IPS DF 6.9 (cell line): ENCODE measurements around the gene KLHL33.
A peak's percentile ranks its signal among the peaks of the same experiment; 100 is the strongest.
"Not testable (repeated sequence)": the region's sequence is repeated elsewhere in the genome, so short reads cannot be mapped to it uniquely, and the experiment has no call there.

ENCODE experiments used
- DNase-seq: peaks from one replicate; pipeline ENCODE4 v3.0.0-alpha.2; 2013; ENCODE audit warnings: low read depth, low spot score
- H3K27ac ChIP-seq: one replicate; pipeline ENCODE4 v1.5.1; 2013; ENCODE audit warnings: low read length, control low read depth
- H3K27me3 ChIP-seq: 2 replicates; pipeline ENCODE4 v1.6.1; 2013; ENCODE audit warnings: mild to moderate bottlenecking, low read length; ENCODE audit not compliant: control insufficient read depth, insufficient read depth
- H3K36me3 ChIP-seq: 2 replicates; pipeline ENCODE4 v1.6.1; 2013; ENCODE audit warnings: low read length; ENCODE audit not compliant: control insufficient read depth, insufficient read depth
- H3K4me1 ChIP-seq: 2 replicates; pipeline ENCODE4 v1.6.1; 2013; ENCODE audit warnings: low read length; ENCODE audit not compliant: control insufficient read depth, insufficient read depth
- H3K4me3 ChIP-seq: 2 replicates; pipeline ENCODE4 v1.5.1; 2013; ENCODE audit warnings: mild to moderate bottlenecking, low read length
- H3K9me3 ChIP-seq: 2 replicates; pipeline ENCODE4 v1.6.1; 2013; ENCODE audit warnings: low read length, inconsistent platforms; ENCODE audit not compliant: control insufficient read depth, insufficient read depth
- WGBS: extraction: QIAGEN DNeasy Blood & Tissue Kit; methylation state at CpG from one replicate; pipeline ENCODE4 v1.1.7; 2013; ENCODE audit warnings: mixed read lengths, missing lambda C conversion rate; ENCODE audit not compliant: insufficient read length, insufficient coverage; 5-methylcytosine and 5-hydroxymethylcytosine counted together

Gene KLHL33

DNA sequence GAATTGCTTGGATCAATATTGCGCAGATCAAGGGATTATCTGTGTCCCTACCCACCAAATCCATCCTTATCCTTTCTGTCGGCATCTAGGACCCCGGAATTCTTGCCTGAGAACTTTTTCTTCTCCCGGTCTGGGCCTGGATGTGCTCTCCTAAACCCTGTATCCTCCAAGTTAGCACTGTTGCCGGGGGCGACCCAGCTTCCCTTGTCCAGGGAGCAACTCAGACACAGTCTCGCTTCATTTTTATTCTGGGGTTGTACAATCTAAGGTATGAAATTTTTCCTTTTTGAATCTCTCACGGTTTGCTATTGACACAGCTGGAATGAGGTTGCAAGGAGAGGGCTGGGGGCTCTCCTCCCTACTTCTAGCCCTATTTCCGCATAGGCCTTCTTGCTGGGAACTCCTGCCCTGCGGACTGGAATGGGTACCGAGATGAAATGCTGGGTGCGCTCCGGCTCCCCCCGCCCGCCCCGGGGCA lies 32.8 kb upstream of the KLHL33 start:
- Histone ChIP-seq H3K4me1 (no peaks in the 10 kb centered on the region), H3K4me3 (peak overlapping the region; percentile 89; the same call in 1 of the 2 replicates), H3K27me3 (no peaks in the 10 kb centered on the region), H3K9me3 (no peaks in the 10 kb centered on the region), H3K36me3 (peaks cover 7% of the 10 kb centered on the region; the same call in 1 of the 2 replicates), H3K27ac (no peak overlapping the region)
- WGBS: no CpG with 5 or more reads among the region's 16 CpGs
- DNase-seq: no peak

DNA sequence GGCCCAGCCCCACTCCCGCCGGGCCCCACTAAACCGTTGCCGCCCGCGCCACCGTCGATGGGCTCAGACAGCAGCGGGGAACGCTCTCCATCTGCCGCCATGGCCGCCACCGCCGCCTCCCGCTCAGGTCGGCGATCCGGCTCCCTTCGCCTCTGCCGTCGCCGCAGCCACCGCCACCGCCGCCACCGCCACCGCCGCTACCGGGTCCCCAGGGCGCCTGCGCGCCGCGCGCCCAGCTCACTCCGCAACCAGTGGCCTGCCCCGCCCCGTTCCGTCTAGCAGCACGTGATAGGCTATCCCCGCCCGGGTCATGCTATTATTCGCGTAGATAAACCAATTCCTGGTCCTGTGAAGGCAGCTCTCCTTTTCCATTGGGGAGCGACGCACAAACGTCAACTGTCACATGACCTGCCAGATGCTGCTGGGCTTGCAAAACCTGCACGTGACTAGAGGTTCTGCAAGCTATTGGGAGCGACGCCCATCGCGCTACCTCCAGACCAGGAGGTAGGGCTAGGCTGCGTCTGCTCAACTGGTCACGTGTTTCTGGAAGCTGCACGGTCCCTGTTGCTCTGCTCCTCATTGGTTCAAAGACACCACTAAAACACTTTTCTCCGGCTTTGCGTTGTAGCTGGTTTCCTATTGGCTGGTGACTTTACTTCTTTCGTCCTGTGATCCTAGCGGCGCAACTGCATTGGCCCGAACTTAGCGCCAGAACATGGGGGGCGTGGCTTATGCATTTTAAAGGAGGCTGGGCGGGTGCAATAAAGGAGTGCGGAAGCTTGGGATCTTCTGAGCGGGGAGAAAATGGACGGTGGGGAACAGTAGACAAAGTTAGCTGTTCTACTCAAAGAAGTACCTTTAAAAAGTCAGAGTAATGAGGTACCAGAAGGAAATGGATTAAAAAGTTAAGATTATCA lies 25.5 kb upstream of the KLHL33 start, which contains the start of gene PIP4P1:
Gene PIP4P1, minus strand, starts transcription at position 210 of the 917 bp plus-strand sequence. Its CDS starts 109 bp downstream, at position 101.
- H3K9me3 ChIP-seq: no peaks in the 10 kb centered on the region
- H3K36me3 ChIP-seq: peaks cover 16% of the 10 kb centered on the region; the same call in 1 of the 2 replicates
- no peaks in the 10 kb centered on the region for H3K27me3 ChIP-seq
- no peaks in the 10 kb centered on the region for H3K4me1 ChIP-seq
- DNase-seq: peak; percentile 99
- no CpG with 5 or more reads among the region's 67 CpGs for WGBS
- no peak within 1 kb of the TSS for H3K27ac ChIP-seq
- peak within 1 kb of the TSS; percentile 70 for H3K4me3 ChIP-seq

DNA sequence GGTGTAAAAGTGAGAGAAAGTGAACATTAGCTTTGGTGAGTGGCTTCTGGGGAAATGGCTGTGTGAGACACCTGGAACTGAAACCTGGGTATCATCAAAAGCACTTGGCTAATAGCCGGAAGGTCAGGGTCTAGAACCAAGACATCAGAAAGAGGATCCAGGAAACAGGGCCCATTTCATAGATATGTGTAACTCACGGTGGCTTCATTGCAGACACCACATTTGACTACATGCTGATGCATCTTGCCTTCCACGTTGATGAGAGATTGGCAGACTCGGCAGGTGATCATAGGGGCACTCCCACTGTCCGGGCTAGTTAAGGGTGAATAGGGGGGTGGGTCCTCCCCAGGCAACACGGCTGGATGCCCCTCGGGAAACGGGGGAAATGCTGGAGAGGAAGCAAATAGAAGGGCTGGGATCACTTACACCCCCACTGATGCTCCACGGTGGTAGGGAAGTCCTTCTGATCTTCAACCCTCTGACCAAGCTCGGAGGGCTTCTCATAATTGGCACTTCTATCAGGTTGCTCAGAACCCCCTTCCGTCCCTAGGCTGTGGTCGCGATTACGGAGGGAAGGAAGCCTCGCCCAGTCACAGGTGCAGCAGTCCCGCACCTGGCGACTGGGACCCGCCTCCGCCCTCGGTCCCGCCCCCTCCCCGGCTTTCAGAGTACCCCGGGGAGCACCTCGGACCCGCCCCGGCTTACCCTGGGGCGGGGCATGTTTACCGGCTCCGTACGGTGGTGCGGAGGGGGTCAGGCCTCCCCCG lies 24.7 kb upstream of the KLHL33 start:
- WGBS: no CpG with 5 or more reads among the region's 32 CpGs
- DNase-seq: no peak
- Histone ChIP-seq H3K4me1 (no peaks in the 10 kb centered on the region), H3K36me3 (peaks cover 18% of the 10 kb centered on the region; the same call in 1 of the 2 replicates), H3K27ac (no peak overlapping the region), H3K9me3 (no peaks in the 10 kb centered on the region), H3K4me3 (peak overlapping the region; percentile 70), H3K27me3 (no peaks in the 10 kb centered on the region)

DNA sequence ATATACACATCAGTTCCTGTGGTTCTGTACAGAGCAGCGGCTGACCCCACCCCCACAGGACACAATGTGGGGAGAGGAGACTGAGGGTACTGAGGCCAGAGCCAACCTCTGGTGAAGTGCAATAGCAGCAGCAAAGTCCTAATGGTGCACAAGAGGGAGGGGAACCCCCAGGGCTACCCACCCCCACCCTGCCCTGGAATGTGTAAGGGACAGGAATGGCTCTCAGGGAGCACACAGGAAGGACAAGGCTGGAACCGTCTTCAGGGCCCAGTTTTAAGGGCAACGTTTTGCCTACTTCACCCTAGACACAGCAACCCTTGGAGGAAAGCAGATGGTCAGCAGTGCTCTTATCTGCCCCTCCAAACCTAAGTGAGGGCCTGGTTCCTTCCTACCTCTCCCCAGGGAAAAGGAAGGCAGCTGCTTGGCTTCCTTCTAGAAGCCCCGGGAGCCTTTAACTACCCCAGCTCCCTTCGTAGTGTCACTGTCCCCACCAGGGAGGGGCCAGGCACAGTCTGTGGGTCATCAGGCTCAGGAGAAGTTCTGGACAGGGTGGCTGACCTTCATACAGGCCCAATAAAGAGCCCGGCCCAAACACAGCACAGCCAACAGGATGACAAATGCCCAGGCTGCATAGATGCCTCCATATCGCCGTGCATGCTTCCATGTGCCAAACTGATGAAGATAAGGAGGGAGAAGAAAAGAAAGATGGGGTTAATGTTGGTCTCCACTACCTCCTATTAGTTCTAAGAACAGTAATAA lies 22.2 kb upstream of the KLHL33 start:
- Histone ChIP-seq H3K4me3 (no peak overlapping the region), H3K27me3 (no peaks in the 10 kb centered on the region), H3K27ac (no peak overlapping the region), H3K4me1 (no peaks in the 10 kb centered on the region), H3K36me3 (peaks cover 18% of the 10 kb centered on the region; the same call in 1 of the 2 replicates), H3K9me3 (no peaks in the 10 kb centered on the region)
- WGBS: no CpG with 5 or more reads among the region's 8 CpGs
- no peak for DNase-seq

DNA sequence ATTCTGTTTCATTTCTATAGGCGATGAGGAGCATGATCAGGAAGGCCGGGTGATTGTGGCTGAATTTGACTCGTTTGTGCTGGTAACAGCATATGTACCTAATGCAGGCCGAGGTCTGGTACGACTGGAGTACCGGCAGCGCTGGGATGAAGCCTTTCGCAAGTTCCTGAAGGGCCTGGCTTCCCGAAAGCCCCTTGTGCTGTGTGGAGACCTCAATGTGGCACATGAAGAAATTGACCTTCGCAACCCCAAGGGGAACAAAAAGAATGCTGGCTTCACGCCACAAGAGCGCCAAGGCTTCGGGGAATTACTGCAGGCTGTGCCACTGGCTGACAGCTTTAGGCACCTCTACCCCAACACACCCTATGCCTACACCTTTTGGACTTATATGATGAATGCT lies 21.0 kb upstream of the KLHL33 start:
- Histone ChIP-seq H3K4me1 (no peaks in the 10 kb centered on the region), H3K9me3 (no peaks in the 10 kb centered on the region), H3K27ac (no peak overlapping the region), H3K4me3 (no peak overlapping the region), H3K27me3 (no peaks in the 10 kb centered on the region), H3K36me3 (peaks cover 21% of the 10 kb centered on the region; the same call in 1 of the 2 replicates)
- DNase-seq: no peak
- WGBS: no CpG with 5 or more reads among the region's 13 CpGs

DNA sequence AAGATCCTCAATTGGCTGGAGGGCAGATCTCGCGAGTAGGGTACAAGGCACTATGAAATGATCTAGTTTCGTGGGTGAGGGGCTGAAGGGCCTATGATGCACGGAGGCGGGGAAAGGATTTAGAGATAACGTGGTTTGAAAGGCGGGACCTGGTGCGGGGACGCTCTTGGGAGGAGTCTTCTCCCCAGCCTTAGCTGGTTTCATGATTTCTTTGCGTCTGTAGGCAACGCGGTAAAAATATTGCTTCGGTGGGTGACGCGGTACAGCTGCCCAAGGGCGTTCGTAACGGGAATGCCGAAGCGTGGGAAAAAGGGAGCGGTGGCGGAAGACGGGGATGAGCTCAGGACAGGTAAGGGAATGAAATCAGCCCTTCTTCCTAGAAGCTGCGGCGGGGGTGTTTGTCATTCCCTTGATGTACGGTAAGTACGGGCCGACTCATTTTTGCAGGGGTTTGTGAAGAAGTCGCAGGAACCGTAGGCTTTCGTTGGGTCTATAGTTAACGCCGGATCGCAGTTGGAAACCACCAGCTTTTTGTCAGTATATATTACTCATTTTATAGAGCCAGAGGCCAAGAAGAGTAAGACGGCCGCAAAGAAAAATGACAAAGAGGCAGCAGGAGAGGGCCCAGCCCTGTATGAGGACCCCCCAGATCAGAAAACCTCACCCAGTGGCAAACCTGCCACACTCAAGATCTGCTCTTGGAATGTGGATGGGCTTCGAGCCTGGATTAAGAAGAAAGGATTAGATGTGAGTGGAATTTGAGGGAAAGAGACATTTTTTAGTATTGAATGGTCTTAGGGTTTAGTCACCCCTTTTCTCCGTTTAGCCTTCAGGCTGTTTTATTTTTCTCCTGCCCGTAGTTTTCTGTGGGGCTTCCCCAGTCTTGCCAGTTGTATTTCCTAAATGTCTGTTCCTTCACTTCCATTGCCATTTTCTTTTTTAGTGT lies 19.7 kb upstream of the KLHL33 start:
- Histone ChIP-seq H3K4me3 (peak overlapping the region; percentile 85), H3K9me3 (no peaks in the 10 kb centered on the region), H3K36me3 (peaks cover 23% of the 10 kb centered on the region; the same call in 1 of the 2 replicates), H3K4me1 (no peaks in the 10 kb centered on the region), H3K27me3 (no peaks in the 10 kb centered on the region), H3K27ac (no peak overlapping the region)
- DNase-seq: no peak
- 100% methylated on average over 1 of the region's 39 CpGs for WGBS

DNA sequence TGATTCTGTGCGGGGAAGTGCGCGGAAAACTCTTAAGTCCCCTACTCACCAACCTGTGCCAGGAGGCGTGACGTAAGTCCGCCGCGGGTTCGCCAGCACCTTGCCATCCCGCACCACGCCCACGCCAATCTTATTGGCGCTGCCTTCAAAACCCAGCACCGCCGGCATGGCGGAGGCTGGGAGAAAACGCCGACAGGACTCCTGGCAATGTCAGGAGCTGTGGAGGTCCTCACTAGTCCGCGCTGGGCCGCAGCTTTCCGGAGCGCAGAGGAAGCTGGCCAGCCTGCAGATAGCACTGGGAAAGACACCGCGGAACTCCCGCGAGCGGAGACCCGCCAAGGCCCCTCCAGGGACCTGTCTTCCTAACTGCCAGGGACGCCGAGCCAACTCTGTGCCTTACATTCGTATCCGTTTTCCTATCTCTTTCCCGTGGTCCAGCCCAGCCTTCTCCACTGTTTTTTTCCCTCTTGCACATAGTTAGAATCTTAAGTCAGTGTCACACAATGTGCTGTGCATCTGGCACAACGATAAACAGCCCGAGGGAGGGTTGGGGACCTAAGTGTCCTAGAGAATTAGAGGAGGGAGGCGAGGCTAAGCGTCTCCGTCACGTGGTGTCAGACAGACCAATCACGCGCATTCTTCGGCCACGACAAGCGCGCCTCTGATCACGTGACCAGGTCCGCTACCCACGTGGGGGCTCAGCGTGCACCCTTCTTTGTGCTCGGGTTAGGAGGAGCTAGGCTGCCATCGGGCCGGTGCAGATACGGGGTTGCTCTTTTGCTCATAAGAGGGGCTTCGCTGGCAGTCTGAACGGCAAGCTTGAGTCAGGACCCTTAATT lies 18.8 kb upstream of the KLHL33 start, which contains the start of the genes APEX1 and OSGEP:
Gene APEX1, plus strand, starts transcription at position 711 of the 839 bp plus-strand sequence. CDS start 420 bp downstream, outside the sequence.
Gene OSGEP, minus strand, starts transcription at position 297 of the 839 bp plus-strand sequence. Its CDS starts 129 bp downstream, at position 168.
- no peaks in the 10 kb centered on the region for H3K4me1 ChIP-seq
- WGBS: no CpG with 5 or more reads among the region's 56 CpGs

DNA sequence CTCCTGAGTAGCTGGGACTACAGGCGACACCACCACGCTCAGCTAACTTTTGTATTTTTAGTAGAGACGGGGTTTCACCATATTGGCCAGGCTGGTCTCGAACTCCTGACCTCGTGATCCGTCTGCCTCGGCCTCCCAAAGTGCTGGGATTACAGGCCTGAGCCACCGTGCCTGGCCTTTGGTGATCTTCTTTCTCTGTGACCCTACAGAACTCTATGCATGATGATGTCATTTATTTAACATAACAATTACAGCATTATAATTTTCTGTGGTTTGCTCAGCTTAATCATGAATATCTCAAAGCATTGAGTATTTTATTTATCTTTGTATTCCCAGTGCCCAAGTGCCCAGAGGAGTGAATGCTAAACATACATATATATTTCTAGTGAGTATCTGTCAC lies 16.9 kb upstream of the KLHL33 start:
- H3K4me1 ChIP-seq, H3K9me3 ChIP-seq, DNase-seq, H3K27ac ChIP-seq, H3K4me3 ChIP-seq, H3K27me3 ChIP-seq: not testable (repeated sequence)
- H3K36me3 ChIP-seq: peaks cover 28% of the 10 kb centered on the region; the same call in 1 of the 2 replicates
- WGBS: no CpG with 5 or more reads among the region's 8 CpGs

More for the DNA sequence above, 18.8 kb upstream of the KLHL33 start, which contains the start of the genes APEX1 and OSGEP:
- no peaks in the 10 kb centered on the region for H3K9me3 ChIP-seq
- peak; percentile 99 for DNase-seq
- peak within 1 kb of the TSS; percentile 85 for H3K4me3 ChIP-seq
- H3K27ac ChIP-seq: no peak within 1 kb of the TSS
- no peaks in the 10 kb centered on the region for H3K27me3 ChIP-seq
- H3K36me3 ChIP-seq: peaks cover 23% of the 10 kb centered on the region; the same call in 1 of the 2 replicates
